Measurements from ENCODE around the gene CHST3.

DNA sequence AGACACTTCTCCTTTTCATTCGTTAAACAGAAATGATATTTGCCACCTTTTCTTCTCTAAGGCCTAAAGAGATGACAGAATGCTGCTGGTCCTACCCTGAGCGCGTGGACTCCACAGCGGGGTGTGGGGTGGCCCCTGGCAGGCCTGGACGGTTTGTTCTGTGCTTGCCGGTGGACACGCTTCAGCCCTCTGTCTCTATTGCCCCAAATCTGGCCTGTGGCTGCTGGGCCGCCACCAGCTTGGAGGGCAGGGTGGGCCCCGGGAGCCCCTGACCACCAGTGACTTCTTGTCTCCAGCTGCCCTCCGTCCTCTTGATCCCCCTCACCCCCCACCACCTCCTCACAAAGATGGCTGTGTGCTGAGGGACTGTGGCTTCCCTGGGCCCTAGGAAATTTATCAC lies 5.7 kb downstream of the CHST3 start:
- TF ChIP-seq CBX1 (IDR thresholded peaks at IDR 0.05; ENCODE audit: low read depth) (no peak), YY1 (IDR thresholded peaks at IDR 0.05; ENCODE audit: borderline replicate concordance in 1 of 3, control insufficient read depth in 1 of 3, extremely low read depth in 1 of 3, insufficient read depth in 3 of 3, insufficient read length in 1 of 3, insufficient replicate concordance in 2 of 3, low read depth in 1 of 3, low read length in 2 of 3) (no peak), RFX5 (IDR thresholded peaks at IDR 0.05; ENCODE audit: low read depth, low read length) (no peak)

Measured in K562 (cell line).